HG03097 (cell line): ENCODE measurements around the gene SPDYE4.
"Not testable (repeated sequence)": the region's sequence is repeated elsewhere in the genome, so short reads cannot be mapped to it uniquely, and the experiment has no call there.

Source experiments
- ATAC-seq: cut with Tn5 transposase; IDR thresholded peaks from one replicate; pipeline ENCODE4 v1.9.1; 2021; ENCODE audit not compliant: unreplicated experiment, low FRiP score

Gene SPDYE4, protein sequence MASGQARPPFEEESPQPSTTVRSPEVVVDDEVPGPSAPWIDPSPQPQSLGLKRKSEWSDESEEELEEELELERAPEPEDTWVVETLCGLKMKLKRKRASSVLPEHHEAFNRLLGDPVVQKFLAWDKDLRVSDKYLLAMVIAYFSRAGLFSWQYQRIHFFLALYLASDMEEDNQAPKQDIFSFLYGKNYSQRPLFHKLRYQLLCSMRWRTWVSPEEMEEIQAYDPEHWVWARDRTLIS

DNA sequence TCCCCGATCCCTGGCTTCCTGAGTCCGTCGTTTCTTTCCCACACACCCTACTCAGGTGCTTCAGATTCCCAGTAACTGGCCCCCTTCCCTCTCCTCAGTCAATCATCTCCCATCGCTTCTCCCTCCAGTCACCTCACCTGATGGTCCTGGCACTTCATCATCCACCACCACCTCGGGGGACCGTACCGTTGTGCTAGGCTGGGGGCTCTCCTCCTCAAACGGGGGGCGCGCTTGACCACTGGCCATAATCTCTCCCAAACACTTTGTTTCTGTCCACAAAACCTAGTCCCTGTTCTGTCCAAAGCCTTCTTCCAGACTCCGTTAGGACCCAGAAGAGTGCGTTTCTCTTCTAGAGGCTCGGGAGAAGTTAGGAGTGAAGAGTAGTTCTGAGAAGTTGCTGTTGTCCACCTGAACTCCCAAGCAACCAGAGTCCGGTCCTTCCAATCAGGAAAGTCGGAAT lies at the start of gene SPDYE4:
Gene SPDYE4 (minus strand): TSS at position 410 of the 460 bp plus-strand sequence. CDS start 164 bp downstream, at position 246.
- no peak for ATAC-seq

DNA sequence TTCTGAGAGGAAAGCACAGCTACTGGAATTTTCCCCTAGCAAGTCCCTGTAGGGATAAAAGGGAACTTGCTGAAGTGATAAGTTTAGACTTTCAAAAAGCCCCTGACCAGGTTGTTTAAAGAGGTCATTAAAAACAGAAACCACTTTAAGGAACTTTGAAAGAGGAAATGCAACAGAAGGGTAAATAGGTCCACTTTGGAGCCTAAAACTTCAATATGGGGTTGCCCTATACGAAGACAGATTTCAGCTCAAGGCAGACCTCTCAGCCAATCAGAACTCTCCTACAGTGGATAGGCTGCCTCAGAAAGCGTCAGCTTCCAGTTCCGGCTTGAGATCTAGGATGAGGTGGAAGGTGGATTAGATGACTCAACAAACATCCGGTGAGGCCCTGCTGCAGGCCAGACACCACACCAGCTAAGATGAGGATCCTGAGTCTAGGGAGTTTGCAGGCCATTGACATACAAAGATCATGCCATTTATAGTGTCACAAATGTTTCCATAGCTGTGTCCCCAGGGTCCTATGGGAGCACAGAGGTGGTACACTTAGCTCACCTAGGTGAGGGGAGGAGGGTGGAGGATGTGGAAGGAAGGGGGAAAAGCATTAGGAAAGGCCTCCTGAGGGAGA lies 48.7 kb upstream of the SPDYE4 start:
- ATAC-seq = peak; percentile 81

DNA sequence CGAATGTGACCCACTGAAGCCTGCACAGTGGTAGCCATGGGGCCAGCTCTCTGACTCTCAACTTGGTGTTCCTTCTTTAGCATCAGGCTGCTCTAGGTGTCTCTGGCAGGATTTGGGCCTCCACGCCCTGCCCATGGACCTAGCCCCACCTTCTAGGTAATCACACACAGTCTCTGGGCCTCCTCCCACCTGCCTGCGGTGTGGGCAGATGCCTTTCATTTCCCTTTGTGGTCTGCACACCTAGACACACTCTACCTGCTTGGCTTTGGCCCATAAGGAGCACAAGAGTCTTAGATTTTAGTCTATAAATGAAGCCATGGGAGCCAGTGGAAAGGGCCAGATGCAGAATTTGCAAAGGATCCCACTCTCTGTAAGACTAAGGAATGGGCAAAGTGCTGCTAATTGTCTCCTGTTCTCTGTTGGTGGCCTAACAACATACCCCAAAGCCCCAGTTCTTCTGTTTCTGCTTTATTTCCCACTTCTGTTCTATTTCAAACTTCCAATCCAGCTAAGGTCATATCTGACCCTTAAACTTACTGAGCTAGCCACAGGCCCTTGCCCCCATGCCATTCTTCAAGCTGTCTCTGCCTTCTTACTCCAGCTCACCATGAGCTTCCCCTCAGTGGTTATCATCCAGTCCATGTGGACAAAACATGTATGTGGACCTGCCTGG lies 48.0 kb upstream of the SPDYE4 start:
- no peak for ATAC-seq

DNA sequence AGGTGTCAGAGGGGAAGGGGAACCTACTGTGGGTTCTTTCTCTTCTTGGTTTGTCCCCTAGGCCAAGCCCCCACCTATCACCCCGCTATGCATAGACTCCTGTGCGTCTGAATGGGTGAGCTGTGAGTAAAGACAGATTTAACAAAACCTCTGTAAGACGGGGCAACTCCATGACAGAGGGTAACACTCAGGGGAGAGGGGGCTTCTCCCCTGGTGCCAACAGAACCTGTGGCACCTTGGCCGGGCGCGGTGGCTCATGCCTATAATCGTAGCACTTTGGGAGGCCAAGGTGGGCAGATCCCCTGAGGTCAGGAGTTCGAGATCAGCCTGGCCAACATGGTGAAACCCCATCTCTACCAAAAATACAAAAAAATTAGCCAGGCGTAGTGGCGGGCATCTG lies 47.0 kb upstream of the SPDYE4 start:
- not testable (repeated sequence) for ATAC-seq

DNA sequence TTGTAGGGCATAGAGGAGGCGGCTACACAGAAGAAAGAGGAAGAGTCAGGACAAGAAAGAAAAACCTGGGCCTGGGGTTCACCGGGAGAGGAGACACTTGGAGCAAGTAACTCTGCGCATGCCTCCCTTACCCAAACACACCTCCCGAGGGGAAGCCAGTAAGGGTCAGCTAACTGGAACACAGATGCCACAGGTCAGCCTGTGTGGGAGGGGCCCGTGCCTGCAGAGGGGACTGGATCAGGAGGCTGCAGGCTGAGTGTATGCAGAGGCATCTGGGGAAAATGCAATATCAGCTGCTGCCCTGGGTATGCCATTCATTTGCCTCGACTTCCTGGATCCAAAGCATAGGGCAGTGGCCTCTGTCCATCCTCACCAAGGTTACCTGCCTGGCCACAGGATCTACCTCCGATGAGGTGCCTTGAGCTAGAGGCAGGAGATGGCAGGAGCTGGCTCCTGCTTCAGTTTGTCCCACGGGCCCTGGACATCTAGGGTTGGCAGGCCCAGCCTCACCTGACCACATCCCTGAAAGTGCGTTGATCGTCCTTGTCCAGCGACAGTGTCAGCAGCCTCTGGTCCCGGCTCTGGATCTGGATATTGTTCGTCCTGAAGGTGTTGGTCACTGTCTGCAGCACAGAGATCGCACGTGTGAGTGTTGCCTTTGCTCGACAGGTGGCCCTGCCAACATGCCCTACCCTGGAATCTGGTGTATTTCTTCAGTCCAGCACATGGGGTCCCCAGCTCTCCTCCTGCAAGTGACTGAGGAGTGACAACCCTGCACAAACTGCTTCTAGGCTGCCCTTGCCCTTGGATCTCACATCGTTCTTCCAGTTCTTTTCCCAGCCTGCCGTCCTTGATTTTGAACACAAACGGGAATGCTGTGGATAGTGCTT lies 45.4 kb upstream of the SPDYE4 start:
- ATAC-seq = no peak

DNA sequence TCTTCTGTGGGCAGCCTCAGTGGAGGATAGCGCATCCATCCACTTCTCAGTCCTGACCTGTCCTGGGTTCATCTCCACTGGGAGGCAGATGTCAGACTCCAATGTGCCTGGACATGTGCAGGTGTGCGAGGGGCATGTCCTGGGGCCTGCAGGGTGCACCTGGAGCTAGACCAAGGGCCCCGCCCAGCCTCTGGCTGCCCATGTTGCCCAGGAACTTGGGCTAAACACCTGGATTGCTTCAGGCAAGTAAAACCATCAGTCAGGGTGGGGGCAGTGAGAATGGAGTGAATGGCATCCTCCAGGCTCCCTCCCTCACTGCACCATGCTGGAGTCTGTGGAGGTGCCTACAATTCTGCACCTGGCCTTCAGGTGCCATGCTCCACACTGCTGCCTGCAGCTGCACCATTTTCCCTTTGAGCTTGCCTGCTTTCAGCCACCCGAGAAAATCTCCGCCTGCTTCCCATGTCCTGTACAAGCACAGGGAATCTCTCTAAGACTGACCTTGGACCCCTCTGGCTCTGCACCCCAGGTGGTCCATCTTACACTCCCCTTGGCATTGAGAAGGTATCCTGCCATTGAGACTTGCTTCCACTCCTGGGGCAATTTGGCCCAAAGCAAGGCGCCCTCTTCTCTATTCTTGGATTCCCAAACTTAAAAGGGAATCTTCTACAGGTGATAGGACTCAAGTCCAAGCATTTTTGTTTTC lies 42.9 kb upstream of the SPDYE4 start:
- no peak for ATAC-seq

DNA sequence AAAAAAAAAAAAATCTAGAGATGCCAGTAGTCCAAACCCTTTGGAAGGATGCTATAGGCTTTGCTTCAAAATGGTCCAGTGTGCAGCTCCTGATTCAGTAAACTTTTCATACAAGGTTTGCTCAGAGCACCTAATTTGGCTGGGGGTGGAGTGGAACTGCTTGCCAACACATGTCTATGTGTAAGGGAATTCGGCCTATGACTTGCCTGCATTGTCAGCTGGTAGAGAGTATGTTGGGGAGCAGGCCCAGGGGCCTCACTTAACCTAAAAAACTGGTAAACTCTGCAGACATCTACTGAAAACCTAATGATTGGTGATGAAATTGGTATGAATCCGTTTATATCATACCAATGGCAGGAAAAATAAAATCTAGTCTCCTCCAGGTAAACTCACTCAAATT lies 42.3 kb upstream of the SPDYE4 start:
- ATAC-seq = no peak

DNA sequence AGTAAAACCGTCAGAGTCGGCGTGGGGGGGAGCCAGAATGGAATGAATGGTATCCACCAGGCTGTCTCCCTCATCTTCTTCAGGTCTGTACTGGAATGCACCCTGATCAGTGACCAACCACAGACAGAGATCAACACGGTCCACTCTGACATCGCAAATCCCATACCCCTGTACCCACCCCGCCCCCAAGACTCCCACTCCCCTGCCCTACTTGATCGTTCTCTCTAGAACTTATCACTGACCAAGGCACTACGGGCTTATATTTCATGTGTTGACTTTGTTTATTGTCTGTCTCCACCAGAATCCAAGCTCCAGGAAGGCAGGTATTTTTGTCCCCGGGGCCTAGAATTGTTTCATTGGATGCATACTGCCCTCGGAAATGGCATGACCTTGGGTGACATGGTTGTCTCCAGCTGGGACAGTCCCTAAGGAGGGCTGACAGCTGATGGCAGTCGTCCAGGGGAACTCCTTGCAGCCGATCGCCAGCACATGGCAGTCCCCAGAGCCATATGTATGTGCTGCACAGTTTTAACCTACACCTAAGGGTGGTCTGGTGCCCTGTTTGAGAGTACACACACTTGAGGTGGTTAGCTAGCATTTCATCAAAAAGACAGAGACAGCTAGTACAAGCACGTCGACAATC lies 41.3 kb upstream of the SPDYE4 start:
- no peak for ATAC-seq

DNA sequence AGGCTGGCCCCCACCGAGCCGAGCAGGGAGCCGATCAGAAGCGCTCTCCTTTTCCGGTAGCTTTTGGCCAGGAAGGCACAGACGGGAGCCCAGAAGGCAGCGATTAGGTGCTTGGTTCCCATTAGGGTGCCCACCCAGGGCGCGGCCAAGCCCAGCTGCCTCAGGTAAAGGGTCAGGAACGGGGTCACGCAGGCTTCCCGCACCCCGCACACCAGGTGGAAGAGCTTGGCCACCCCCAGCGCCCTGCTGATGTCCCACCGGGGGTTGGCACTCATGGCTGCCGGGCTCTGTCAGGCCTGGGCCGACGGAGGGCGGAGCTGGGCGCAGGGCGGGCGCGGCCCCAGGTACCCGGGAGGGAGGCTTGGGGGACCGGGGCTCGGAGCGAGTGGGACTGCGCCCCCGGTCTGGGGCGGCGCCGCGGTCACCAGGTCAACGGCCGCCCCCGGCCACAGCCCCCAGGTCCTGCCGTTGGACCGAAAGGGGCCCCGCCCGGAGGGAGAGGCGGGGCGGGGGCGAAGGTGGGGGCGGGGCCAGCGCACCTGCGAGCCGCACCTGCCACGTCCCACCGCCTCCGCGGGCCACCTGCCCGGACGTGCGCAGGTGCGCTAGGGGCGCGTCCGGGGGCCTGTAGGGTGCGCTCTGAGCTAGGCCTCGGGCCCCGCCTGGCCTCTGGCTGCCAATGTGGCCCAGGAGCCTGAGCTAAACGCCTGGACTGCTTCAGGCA lies 40.7 kb upstream of the SPDYE4 start, which contains the start of gene MFSD6L:
Gene MFSD6L (minus strand): TSS at position 520 of the 724 bp plus-strand sequence. CDS start 245 bp downstream, at position 275.
- ATAC-seq = no peak

DNA sequence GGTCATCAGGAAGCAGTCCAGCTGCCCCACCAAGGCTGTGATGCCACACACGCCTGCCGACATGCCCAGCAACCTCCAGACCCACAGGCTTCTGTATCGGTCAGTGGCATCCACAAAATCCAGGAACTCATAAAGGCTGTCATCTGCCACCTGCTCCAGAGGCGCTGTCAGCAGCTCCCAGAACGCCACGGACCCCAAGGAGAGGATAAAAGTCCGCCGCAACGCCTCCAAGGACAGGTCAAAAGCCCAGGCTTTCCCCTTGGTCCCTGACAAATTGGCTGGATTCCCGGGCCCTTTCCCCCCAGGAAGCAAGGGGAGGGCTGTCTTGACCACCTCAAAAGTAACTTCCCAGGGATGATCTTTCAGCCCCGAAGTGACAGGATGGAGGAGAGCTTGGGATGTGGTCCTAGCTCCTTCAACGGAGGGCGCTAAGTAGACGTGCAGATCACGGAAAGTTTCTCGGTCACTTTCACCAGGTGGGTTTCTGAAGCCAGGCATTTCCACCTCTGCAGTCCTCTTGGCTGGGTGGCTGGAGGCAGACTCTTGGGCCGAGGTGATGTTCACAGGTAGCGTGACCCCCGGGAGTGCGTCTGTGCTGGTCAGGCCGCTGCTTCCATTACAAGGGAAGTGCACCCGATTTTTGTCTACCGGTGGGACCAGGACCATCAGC lies 40.0 kb upstream of the SPDYE4 start:
- no peak for ATAC-seq

DNA sequence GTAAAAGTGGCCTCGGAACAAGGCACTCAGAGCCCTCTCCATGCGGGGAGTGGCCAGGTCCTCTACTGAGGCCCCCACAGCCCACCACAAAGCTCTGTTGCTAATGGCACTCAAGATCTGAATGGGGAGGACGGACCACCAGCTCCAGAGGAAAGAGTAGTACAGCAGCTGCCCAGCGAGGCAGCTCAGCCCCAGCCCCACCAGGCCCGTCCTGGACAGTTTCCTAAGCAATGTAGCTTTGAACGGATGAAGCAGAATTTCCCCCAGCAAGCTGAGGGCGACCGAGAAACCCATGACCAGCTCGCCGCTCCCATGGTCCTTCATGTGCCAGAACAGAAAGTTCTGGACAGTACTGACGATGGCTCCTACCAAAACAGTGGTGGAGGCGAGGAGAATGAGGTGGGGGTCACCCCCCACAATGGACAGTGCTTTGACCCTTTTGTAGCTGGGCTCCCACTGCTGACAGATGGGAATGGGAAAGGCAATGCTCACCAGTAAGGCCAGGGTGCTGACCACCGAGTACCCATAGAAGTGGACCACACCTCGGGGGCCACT lies 39.4 kb upstream of the SPDYE4 start:
- no peak for ATAC-seq

DNA sequence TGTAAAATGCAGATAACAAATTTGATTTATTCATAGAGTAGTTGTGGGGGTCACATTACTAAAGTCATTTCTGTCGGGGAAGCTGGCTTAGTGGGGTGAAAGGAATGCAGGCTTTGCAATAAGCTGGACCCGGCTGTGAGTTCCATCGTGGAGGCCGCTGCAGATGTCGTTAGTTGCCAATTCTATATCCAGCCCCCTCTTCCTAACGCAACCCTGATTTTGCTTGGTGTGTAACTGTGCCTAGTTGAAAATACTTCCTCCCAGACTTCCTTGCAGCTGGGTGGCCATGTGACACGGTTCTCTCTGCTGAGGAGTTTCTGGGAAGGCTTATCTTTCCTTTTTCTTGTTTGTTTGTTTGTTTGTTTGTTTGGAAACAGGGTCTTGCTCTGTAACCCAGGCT lies 36.3 kb upstream of the SPDYE4 start:
- no peak for ATAC-seq

DNA sequence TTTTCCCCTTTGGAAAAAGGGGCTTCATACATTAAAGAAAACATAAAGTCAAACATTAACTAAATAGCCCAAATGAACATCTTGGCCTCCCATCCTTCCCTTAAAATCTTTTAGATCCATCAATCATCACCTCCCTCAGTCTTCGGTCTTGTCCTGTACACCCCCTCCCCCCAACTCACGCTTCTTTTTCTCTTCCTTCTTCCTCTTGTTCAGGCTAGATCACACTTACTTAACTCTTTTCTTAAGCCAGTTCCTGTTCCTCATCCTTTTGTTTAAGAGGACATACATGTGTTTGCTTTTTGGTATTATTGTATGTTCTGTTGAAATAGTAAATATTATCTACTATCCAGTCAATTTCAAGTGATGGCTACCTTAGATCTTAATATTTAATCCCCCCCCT lies 35.3 kb upstream of the SPDYE4 start:
- no peak for ATAC-seq

DNA sequence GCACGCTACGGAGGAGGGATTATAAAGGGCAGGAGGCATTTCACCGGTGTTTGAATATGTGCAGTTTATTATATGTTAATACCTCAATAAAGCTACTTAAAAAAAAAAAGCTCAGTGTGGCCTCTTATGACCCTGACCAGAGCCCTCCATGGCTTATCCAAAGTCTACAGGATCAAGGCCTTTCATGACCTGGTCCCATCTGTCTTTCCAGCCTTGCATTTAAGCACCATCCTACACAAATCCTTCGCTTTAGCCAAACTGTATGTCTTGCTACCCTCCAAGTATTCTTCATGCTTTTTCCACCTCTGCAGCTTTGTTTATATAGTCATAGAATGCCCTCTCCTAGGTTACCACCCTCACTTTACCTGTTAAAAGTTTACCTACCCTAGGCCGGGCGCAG lies 34.3 kb upstream of the SPDYE4 start:
- no peak for ATAC-seq

DNA sequence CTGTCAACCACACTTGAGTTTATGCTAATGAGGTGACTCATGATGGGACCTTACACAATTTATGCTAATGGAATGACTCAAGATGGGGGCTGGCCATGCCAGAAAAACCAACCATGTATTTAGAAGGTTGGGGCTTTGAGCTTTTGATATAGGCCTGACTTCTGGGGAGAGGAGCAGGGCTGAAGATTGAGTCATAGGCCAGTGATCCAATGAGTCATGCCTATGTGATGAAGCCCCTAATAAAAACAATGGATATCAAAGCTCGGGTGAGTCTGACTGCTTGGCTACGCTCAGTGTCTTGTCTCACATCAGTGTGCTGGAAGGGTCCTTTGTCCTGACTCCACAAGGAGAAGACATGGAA lies 33.5 kb upstream of the SPDYE4 start:
- ATAC-seq = no peak

DNA sequence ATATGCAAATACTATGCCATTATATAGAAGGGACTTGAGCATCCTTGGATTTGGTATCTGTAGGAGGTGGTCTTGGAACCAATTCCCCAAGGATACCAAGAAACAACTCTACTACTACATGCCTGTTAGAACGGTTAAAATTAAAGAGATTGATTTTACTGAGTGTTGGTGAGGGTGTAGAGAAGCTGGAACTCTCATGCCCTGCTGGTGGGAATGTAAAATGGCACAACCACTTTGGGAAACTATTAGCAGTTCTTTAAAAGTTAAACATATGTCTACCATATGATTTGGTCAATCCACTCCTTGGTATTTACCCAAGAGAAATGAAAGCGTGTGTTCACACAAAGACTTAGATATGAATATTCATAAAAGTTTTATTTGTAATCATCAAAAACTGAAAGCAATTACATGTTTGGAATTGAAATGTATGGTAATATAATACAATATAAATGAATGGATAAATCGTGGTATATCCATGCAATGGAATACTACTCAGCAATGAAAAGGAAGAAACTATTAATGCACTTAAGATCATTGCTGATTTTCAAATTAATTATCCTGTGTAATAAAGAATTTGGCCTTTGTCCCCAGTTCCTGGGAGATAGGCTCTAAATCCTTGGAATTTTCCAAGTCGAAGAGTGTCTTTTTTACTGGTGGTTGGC lies 33.0 kb upstream of the SPDYE4 start:
- no peak for ATAC-seq

DNA sequence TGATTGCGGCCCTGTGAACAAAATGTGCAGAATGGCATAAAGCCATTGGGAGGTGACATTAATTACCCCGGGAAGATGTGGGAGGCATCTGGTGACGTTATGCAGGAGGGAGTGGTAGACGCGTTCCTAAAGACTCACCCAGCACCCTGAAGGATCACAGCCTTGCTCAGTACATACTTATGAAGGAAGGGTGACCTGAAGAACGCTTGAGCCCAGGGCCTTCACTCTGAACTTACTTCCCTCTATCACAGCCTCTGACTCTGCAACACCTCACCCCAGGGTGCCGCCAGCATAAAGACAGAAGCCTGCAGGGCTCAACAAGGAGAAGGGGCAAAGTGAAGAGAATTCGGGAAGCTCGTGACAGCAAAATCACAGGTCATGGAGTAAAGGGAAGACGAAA lies 31.4 kb upstream of the SPDYE4 start:
- no peak for ATAC-seq

DNA sequence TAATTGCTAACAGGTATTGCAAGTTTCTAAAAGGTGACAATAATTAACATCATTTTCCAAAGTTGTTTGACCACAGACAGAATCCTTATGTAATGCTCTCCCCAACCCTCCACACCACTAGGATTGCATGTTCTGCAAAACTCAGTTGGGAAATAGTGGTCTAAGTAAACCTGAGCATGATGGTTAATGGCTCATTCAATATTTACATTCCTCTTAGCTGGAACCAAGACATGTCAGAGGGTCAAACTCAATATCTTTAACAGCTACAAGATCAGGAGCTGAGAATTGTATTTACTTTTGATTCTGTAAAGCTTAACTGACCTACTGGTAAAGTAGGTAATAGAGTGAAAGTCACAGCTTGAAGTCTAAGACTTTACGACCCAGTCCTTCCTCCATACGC lies 30.7 kb upstream of the SPDYE4 start:
- no peak for ATAC-seq
